Measurements from ENCODE around the gene CELA3A. TPM values are rescaled to one million over a fixed set of nuclear protein-coding genes. Genes with fewer than 3 reads are reported as not detected.
"Not testable (repeated sequence)": the region's sequence is repeated elsewhere in the genome, so short reads cannot be mapped to it uniquely, and the experiment has no call there.

The CELA3A gene
- total RNA-seq, 1 donor from 2014 or later, result not detected

DNA sequence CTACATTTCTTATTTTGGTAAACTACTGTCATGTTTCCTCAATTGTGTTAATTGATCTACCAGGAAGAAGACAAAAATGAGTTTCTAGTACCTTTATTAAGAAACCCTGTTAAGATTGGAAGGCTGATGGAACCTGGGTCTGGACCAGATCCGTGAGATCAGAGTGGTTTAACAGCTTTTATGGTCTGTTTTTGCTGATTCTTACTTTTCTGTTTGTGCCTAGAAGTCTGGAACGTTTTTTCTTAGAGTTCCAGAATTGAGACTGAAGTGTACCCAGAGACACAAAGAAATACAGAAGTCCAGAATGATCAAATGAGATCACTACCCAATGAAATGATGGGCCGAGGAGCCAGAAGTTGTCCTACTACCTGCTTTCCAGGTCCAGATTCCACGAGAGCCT is 28.6 kb downstream of the CELA3A start:
- no peak overlapping the region for H3K4me3 ChIP-seq
- intact Hi-C loops (cut with DNase I), result no loop called here
- ATAC-seq (no peak), DNase-seq (no peak)
- H3K9me3 ChIP-seq, result no peaks in the 10 kb centered on the region
- peaks cover 6% of the 10 kb centered on the region for H3K36me3 ChIP-seq
- TF ChIP-seq, protein P1, sequence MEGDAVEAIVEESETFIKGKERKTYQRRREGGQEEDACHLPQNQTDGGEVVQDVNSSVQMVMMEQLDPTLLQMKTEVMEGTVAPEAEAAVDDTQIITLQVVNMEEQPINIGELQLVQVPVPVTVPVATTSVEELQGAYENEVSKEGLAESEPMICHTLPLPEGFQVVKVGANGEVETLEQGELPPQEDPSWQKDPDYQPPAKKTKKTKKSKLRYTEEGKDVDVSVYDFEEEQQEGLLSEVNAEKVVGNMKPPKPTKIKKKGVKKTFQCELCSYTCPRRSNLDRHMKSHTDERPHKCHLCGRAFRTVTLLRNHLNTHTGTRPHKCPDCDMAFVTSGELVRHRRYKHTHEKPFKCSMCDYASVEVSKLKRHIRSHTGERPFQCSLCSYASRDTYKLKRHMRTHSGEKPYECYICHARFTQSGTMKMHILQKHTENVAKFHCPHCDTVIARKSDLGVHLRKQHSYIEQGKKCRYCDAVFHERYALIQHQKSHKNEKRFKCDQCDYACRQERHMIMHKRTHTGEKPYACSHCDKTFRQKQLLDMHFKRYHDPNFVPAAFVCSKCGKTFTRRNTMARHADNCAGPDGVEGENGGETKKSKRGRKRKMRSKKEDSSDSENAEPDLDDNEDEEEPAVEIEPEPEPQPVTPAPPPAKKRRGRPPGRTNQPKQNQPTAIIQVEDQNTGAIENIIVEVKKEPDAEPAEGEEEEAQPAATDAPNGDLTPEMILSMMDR (IDR thresholded peaks at IDR 0.05), result no peak
- peaks cover 4% of the 10 kb centered on the region for H3K4me1 ChIP-seq
- H3K27me3 ChIP-seq (ENCODE audit: low read depth), result no peaks in the 10 kb centered on the region
- no peak overlapping the region for H3K27ac ChIP-seq

DNA sequence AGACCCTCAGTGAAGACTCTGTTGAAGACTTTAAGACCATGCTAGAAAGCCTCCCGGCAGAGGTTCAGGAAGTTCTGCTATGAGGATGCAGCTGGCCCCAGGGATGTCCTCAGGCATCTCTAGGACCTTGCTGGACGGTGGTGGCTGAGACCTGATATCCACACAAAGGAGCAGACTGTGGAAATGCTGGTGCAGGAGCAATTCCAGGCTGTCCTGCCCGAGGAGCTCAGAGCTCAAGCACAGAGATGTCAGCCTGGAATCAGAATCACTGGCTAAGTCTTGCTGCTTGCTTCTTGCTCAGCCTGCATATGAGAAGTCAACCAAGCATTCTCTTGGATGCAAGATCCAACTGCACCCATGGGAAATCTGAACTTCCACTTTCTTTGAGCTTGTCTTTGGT is 29.0 kb downstream of the CELA3A start:
- no peak overlapping the region for H3K27ac ChIP-seq
- no peaks in the 10 kb centered on the region for H3K27me3 ChIP-seq (ENCODE audit: low read depth)
- TF ChIP-seq, protein P1 (IDR thresholded peaks at IDR 0.05), result no peak
- DNase-seq (no peak), ATAC-seq (no peak)
- peaks cover 4% of the 10 kb centered on the region for H3K4me1 ChIP-seq
- peaks cover 6% of the 10 kb centered on the region for H3K36me3 ChIP-seq
- H3K9me3 ChIP-seq, result no peaks in the 10 kb centered on the region
- intact Hi-C loops (cut with DNase I), result no loop called here
- H3K4me3 ChIP-seq, result no peak overlapping the region

DNA sequence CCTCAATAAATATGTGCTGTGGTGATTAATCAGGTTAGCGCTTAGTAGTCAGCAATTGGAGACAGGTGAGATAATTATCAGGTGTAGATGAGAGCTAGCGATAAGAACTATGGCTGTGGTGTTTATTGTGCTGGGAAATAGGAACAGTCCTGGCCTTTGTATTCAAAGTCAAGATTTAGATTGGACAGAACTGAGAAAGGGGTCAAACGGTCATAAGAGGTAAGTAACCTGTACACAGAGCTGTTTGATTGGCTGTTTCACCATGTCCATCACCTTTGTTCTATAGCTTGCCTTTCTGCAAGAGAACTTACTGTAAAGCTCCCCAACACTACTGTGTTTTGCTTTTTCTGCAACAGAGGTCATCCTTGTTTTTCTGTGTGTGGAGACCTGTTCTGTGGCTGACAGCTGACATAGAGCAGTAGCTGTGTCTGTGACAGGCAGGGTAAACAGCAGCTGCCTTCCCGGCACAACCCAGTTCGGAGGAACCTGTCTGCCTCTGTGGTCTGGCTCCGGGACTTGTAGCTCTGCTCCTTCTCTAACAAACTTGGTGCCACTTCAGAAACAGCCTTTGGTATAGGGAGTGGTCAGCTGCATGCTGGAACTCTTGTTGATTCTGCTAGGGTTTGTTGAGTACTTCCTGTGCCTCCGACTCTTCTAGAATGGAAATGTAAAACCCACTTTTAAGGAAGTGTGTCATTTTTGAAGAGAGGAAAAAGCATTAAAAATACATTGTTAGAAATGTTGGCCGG is 29.9 kb downstream of the CELA3A start:
- peak; percentile 71 for DNase-seq
- H3K27ac ChIP-seq, result peak overlapping the region; percentile 71
- H3K27me3 ChIP-seq (ENCODE audit: low read depth), result no peaks in the 10 kb centered on the region
- H3K36me3 ChIP-seq, result peaks cover 6% of the 10 kb centered on the region
- TF ChIP-seq, protein P1 (IDR thresholded peaks at IDR 0.05), result no peak
- ATAC-seq, result peak; percentile 88 to 92
- no peaks in the 10 kb centered on the region for H3K9me3 ChIP-seq
- peaks cover 4% of the 10 kb centered on the region for H3K4me1 ChIP-seq
- peak overlapping the region; percentile 4 for H3K4me3 ChIP-seq
- intact Hi-C loops (cut with DNase I), result no loop called here

DNA sequence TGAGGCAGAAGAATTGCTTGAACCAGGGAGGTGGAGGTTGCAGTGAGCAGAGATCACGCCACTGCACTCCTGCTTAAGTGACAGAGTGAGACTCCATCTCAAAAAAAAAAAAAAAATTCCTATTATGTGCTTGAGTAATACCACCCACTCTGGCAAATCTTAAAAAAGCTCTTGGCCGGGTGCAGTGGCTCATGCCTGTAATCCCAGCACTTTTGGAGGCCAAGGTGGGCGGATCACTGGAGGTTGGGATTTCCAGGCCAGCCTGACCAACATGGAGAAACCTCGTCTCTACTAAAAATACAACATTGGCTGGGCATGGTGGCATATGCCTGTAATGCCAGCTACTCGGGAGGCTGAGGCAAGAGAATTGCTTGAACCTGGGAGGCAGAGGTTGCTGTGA is 33.4 kb downstream of the CELA3A start:
- ATAC-seq; H3K36me3 ChIP-seq; H3K9me3 ChIP-seq; intact Hi-C loops (cut with DNase I); H3K27me3 ChIP-seq (ENCODE audit: low read depth); H3K4me3 ChIP-seq; DNase-seq; H3K27ac ChIP-seq: not testable (repeated sequence)
- H3K4me1 ChIP-seq, result peaks cover 11% of the 10 kb centered on the region

DNA sequence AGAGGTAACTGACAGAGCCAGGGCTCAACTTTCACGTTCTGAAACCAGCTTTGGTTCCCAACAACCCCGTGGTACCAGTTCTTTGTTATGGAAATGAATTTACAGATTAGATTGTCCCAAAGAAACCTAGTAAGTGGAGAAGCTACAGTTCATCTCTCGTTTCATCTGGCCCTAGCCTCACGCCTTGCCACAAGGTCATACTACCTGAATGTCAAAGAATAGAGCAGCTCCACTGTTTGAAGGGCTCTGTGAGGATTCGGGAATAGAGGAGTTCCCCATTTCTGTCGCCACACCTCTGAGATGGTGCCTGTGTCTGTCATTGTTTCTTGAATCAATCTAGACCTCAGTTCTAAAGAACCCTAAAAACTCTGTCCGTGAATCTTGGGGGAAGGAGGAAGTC is 36.1 kb downstream of the CELA3A start:
- no peaks in the 10 kb centered on the region for H3K9me3 ChIP-seq
- H3K4me3 ChIP-seq, result no peak overlapping the region
- H3K27me3 ChIP-seq (ENCODE audit: low read depth), result no peaks in the 10 kb centered on the region
- TF ChIP-seq, protein P1 (IDR thresholded peaks at IDR 0.05), result no peak
- intact Hi-C loops (cut with DNase I), result no loop called here
- DNase-seq (no peak), ATAC-seq (no peak)
- no peaks in the 10 kb centered on the region for H3K36me3 ChIP-seq
- no peak overlapping the region for H3K27ac ChIP-seq
- H3K4me1 ChIP-seq, result peaks cover 16% of the 10 kb centered on the region

DNA sequence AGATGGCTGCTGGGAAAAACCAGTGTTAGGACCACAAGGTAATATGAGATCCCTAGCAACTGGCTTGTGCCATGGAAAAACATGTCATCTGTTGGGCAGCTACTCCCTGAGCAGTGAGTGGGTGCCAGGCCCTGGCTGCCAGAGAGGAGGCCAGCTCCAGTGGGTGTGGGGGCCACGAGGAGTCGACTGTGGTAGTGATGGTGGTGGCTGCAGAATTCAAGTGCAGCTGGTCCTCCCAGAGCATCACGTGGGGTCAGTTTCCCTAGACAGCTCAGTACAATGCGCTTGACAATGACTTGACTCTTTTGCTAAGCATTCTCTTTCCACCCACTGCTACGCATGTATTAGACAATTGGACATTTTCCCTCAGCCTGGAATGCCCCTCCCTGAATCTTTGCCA is 36.6 kb downstream of the CELA3A start:
- TF ChIP-seq, protein P1 (IDR thresholded peaks at IDR 0.05), result no peak
- Histone ChIP-seq H3K27ac (no peak overlapping the region), H3K9me3 (no peaks in the 10 kb centered on the region), H3K4me3 (no peak overlapping the region), H3K27me3 (ENCODE audit: low read depth) (no peaks in the 10 kb centered on the region), H3K4me1 (peaks cover 16% of the 10 kb centered on the region), H3K36me3 (no peaks in the 10 kb centered on the region)
- DNase-seq, result no peak
- ATAC-seq, result no peak
- intact Hi-C loops (cut with DNase I), result no loop called here

Data from lower lobe of right lung (tissue), 2 donors.